NCI-H1436 (cell line): Measurements from ENCODE around the gene PYGL.
"Not testable (repeated sequence)": the region's sequence is repeated elsewhere in the genome, so short reads cannot be mapped to it uniquely, and the experiment has no call there.

Source experiments
- DNase-seq: peaks from one replicate; lab custom pipeline; 2025; lab: John Stamatoyannopoulos, UW

Gene PYGL

DNA sequence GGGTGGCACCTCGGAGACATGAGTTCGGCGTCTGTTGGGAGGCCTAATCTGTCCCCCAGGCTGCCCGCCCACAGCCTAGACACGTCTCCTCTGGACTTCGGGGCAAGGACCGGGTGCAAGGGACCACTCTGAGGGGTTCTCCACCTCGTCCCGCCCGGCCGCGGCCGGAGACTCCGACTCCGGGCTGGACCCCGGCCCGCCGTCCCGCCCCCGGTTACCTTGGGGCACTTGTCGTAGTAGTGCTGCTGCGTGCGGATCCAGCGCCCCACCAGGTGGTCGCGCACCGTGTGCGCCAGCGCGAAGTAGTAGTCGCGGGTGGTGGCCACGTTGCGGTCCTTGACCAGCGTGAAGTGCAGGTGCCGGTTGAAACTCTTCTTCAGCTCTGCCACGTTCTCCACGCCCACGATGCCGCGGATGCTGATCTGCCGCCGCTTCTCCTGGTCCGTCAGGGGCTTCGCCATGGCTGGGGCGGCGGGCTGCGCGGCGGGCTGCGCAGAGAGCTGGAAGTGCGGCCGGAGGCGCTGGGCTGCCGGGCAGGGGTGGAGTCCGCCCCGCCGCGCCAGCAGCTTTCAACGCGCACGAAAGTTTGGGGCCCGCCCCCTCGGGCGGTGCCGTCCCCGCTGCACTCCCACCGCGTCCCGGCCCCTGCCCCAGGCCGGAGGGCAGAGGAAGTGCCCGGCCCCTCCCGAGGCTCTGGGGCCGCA lies at the start of gene PYGL:
Gene PYGL (minus strand): TSS at position 541 of the 704 bp plus-strand sequence. CDS start 80 bp downstream, at position 461.
- DNase-seq: no peak

DNA sequence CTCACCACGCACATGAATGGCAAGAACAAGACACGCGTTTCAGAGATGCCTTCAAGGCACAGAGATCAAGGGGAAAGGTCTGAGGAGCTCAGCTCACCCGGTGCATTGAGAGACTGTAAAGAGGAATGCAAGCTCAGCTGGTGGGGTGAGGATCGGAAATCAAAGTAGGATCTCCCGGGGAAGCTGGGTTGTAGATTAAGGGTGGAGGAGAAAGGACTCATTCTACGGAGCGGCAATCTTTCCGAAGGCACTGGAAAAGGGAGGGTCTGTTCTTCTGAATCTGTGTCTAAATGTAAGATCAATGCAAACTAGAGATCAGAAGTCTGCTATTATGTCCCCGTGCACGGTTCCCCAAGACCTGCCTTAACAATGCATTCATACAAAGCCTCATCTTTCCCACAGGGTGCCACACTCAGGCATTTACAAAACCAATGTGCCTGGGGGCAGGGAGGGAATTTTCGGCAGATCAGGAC lies 41.6 kb upstream of the PYGL start:
- DNase-seq: no peak

DNA sequence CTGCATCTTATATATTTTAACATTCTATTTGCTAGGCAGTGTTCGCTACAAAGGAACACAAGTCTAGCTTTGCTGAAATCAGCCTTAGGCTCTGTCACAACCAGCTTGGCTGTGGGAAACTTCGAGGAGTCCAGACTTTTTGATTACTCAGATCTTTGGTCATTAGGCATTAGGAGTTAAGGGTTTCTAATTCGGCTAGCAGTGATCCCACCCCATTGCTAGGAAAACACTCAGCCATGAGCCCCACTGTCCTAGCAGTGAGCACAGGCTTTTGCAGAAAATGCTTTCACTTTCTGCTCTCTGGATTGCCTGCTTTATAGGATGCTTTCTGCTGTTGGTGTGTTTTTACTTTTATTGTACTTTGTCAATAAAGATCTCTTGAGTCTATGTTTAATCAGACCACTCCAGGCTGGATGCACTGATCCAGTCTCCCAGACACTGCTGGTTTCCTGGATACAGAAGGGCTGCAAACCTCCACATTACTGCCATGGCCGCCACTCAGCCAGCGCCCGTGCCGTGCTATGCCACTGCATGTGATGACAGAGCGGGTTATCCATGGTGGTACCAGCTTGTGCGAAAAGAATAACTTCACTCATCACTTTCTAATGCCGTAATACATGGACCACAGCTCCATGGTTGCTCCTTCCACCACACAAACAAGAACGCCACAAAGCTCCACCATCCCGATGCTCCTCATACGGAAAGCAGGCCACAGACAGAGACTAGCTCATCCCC lies 41.0 kb upstream of the PYGL start:
- no peak for DNase-seq

DNA sequence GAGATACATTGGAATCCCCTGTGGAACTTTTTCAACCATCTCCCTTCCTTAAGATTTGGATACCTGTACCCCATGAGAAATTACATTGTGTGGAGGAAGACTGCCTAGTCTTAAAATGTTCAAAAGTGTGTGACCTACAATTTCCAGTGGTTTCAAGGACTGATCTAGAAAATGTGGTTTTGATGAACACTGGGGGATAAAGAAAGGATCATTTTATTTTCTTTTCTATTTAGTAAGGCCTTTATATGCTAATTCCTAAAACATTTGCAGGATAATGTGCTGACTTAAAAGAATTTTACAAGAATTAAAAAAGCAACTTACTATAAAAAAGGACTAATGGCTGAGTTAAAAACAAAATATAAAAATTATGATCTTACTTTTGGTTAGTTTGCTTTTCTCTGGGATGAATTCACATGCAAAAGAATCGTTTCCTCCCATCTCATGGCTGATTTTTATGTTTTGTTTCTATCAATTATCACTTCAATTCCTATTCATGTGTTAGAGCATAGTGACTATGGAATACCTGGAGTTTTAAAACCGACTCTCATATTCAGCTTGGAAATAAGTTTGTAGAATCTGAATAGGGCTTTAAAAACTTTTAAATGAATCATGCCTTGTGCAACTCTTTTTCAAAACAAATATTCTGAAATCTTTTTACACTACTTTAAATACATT lies 39.9 kb upstream of the PYGL start:
- DNase-seq: no peak

DNA sequence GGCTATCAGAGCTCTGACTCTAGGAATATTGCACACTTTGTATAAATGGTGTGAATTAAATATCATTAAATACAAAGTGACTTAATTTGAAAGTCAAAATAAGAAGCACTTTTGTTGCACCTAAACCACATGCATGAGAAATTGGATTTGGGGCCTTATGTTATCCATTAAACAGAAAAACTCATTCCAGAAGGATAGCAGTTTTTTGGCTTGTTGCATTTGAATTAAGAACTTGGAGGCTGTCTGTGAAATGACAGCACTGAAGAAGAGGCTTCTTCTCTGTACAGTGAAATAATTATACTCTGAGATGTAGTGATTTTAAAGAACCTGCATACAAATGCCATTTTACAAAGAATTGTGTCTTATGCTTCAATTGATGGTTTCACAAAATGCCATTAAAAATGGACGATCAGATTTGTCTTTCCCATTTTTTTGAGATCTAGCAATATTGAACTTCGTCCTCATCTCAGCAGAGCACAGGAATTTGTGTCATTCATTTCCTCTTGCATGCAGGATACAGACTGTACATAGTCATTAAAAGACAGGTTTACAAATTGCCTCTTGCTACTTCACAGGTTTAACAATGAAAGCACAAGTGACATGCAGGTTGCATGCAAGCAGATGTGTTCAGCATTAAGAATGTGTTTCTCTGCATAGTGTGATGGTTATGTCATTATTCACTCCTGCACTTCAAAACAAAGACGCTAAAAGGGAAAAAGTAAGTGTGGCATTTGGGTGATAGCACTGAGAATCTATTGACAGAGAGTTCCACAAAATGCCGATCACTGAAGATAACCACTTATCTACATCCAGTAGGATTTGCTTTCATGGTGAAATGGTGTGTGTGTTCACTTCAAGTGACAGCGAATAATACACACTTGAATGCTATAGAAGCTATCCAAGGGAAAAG lies 35.9 kb upstream of the PYGL start:
- no peak for DNase-seq

DNA sequence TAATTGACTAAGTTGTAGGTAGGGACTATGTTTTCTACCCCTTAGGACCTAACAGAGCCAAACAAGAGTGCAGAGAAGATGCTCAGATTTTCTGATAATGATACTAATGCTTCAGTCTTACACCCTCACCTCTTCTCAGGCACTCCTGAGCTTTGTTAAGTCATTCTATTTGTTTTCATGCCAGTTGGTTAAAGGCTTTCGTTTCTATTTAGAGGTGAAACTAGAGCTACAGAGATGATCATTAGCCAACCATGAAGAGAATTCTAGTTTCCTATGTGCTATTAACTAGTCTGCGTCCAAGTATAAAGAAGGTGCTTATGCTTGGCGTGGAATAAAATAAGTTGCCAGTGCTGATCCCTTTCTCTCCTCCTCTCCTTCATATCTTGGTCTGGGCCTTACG lies 34.6 kb upstream of the PYGL start:
- DNase-seq: no peak

DNA sequence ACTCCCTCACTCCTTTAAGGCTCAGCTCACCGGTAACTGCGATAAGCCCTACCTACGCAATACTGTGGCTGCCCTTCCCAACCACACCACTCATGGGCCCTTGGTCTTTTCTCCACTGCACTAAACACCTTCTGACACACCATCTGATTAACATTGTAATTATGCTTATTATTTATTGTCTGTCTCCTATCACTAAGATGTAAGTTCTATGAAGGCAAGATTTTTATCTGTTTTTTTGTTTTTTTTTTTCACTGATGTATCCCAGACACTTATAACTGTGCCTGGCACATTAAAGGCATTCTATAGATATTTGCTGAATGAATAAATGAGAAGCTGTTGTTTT lies 34.2 kb upstream of the PYGL start:
- no peak for DNase-seq

DNA sequence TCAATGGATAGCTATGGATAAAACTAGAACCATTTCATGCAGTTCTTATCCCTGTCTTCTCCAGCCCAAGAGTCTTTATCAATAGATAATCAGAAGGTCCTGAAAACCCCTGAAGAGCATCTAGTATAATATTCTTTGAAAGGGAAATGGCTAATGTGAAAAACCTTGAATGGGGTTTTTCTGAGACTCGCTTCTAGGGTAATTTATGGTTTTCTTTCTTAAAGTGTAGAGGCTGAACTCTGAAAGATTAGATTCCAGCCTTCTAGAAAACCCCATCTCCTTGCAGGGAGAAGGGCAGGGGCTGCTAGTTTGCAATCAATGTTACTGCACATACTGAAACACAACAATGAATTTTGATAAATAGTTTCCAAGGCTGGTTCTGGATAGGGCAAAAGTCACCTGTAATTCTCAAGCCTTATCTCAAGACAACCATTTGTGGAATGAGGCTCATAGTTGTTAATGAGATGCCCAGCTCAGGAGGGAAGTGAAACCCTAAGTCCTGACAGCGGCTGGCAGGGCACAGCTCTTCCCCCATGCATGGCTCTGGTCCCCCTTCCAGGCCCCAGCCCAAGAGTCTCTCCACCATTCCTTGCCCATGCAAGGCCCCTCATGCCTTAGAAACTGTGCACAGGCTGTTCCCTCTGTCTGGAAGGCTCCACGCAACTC lies 33.7 kb upstream of the PYGL start:
- no peak for DNase-seq

DNA sequence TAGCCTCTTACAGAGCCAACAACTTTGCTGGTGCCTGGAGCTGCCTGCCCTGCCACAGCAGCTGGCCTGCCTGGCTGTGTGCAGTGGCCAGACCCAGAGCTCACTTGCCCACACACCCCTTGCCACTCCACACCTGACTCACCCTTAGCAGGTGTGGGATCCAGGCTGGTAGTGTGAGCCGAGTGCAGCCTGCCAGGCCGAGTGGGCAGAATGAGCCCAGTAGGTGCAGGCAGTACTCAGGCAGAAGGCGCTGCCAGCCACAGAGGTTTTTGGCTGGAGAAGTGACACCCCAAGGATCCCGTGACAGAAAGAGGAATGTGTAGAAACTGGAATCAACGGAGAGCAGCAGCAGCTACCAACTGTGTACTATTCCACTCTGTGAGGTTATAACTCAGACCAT lies 29.8 kb upstream of the PYGL start:
- no peak for DNase-seq

DNA sequence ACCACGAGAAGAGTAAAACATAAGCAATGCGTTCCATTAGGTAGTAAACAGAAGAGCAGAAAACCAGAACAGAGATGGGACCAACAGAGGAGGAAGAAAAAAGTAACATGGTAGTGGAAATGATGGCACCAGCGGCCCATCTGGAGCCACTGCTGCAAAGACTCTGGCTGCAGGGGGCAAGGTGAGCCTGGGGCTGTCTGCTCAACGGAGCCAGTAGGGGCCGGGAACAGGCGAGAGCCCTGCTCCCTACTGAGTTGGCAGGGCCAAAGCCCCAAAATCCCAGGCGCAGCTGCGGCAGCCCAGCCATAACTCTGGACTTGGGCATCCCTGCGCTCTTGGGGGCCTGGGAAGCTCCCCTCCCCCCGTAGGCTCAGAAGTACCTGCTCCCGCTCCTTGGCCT lies 28.5 kb upstream of the PYGL start:
- no peak for DNase-seq

DNA sequence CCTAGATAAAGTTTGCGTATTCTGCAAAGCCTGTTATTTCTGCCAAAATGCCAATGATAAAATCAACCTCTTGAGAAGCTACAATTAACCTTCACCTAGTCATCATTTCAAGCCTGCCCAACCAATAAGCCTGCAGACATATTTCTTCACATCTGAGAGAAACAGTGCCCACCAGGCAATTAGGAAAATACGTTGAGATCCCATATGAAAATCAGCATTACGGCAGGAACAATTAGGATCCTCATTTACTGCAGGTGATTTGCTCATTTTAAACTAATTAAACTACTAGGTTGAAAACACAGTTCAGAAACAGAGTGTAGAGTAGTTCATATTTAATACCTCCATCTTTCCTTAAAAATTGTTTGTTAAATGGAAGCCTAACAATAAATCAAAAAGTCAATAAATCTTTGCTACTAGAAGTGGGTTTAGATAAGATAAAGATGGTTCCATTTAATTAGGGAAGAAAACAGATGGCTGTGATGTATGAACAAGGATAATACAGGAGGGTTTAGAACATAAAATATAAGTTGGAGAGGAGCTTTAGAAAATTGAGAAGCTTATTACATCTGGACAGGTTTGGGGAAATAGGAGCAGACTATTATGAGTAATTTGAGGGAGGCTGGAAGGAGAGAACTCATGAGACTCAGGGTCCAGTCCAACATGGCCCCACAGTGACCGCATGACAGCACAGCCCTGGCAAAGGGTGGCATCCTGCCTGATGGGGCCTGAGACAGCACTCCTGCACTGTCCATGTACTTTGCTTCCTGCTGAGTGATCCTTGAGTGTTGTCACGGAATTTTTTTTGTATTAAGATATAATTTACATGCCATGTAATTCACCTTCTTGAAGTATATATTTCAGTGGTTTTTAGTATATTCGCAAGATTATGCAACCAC lies 26.9 kb upstream of the PYGL start:
- no peak for DNase-seq

DNA sequence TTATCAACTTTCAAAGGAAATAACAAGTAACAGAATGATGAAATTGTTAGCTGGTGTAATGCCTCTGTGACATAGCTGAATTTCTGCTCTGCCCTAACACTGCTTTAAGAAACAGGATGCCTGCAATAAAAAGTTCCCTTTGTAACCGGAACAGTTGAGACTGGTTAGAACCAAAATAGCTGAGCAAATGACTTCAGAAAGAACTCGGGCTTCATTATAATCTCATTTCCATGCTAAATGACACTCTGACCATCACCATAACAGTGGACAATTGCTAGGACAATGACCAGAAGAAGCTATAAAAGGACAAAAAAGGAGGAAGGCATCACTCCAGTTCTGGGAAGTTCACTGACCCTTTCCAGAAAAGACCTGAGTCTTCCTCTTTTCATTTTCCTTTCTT lies 23.5 kb upstream of the PYGL start:
- DNase-seq: no peak

DNA sequence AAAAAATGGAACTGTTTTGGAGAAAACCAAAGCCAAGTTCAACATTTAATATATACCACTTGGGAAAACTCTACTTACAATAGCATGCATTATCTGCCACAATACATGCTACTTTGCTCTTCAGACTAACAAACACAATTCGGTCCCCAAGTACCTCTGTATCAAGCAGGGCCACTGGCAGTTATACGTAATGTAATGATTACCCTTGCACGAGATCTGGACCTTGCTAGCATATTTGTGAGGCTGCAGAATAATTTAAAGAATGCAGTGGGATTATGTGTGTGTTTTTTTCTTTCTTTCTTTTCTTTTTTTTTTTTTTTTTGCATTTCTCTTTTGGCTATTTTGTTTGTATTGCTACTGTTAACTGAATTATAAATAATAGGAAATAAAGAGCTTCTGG lies 22.8 kb upstream of the PYGL start:
- no peak for DNase-seq

DNA sequence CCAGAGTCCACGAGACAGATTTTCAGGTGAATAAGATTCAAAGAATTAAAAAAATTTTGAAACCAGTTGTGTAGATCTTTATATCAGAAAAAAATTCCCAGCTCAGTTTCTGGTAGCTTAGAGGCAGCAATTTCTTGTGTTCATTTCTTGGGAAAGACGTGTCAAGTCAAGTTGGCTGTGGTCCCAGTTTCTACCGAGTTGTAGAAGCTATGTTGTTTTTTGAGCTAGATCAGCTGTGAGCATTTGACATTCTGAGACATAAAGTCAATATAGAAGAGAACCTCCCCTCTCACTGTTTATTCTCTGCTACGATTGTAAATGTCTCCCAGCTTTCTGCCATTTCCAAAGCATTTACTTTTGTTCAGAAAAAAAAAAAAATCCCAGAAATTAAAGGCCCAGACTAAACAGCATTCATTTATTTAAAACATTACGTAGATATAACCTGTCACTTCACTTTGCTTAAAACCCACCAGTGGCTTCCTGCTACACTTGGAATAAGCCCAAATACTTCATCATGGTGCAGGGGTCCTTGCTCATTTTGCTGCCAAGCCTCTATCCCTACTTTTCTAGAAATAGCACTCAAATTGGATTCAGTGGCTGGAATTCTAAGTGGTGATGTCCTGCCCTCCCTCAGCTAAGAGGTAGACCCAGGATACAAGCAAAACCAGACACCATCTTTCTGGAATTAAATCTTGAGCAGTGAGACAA lies 20.6 kb upstream of the PYGL start:
- DNase-seq: no peak

DNA sequence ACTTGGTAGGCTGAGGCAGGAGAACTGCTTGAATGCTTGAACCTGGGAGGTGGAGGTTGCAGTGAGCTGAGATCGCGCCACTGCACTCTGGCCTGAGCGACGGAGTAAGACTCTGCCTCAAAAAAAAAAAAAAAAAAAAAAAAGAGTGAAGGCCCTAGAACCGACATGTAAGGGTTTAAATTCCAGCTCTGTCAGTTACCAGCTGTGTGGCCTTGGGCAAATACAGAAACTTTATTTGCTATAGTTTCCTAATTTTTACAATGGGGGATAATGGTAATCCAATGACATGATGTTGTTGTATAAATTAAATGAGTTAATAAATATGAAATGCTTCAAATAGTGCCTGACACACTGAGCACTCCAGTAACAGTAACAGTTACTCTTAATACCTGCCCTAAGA lies 19.6 kb upstream of the PYGL start:
- no peak for DNase-seq

DNA sequence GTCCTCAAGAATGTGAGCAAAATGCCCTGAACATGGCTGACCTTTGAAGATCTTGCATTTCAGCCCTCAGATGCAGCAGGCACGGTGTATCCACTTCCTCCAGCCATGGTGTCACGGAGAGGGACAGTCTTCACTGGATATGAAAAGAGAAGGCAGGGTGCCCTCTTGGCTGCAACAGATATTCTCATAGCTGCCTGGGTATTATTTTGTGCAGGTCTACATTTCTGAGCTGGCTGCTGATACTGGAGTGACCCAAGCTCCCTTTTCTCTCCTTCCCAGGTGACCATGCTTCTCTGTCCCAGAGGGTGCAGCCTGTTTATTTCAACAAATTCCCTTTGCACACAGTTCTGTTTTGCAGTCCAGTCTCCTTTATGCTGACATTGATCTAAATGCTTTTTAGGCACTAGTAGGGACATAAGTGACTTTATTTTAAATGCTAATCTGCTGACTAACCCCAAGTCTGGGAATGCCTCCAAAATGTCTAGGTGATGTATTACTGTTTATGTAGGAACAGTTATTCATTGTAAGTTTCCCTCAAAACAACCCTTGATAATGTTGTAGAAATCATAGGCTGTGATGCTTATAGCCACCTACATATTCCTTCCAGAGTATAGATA lies 17.4 kb upstream of the PYGL start:
- DNase-seq: no peak

DNA sequence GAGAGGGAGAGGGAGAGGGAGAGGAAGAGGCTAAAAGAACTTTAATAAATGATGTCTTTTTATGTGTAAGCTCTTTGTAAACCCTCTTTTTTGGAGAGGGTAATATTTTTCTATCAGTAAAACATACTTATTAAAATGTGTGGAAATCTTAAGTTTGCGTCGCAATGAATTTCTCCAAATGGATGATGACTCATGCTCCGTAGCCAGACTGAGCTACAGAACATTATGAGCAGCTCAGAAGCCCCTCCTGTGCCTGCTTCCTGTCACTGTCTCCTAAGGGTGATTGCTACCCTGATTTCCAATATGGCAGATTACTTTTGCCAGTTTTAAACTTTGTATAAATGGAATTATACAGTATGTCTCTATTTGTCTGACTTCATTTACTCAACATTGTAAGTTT lies 13.0 kb upstream of the PYGL start:
- DNase-seq: no peak

DNA sequence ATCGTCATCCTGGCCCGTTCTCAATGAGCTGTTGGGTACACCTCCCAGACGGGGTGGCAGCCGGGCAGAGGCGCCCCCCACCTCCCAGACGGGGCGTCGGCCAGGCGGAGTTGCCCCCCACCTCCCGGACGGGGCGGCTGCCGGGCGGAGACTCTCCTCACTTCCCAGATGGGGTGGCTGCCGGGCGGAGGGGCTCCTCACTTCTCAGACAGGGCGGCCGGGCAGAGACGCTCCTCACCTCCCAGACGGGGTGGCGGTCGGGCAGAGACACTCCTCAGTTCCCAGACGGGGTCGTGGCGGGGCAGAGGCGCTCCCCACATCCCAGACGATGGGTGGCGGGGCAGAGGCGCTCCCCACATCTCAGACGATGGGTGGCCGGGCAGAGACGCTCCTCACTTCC lies 12.1 kb upstream of the PYGL start:
- not testable (repeated sequence) for DNase-seq

DNA sequence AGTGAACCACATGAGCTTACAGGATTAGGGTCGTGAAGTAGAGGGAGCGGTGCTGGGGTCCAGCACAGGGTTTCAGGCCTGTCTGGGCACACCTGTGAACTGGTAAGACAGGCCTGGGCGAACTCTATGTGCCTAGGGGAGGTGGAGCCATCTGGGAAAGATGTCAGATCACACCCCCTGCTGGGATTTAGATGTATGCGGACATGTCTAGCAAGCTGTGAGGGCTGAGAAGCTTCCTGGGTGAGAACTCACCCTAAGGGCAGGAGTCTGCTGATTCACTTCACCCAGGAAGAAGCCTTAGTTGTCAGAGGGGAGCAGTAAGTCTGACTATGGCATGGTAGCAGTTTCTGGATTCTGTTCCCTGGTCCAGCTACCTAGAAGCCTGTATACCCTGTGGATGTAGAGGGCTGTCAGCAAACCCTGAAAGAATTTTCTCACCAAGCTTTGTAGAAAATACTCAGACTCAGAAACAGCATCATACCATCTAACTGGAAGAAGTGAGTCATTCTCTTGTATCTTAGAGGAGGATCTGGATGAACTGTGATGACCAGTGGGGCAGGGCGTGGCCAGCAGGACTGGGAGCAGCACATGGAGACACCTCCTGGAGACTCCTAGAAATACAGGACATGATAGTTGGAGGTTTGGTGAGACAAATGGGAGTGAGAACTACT lies 11.2 kb upstream of the PYGL start:
- no peak for DNase-seq
